ENCODE measurements around the gene SMAD7.

Gene SMAD7

GRCh38 chr18:48930926-48931325 lies 19.8 kb downstream of the SMAD7 start:
- no peaks in the 10 kb centered on the region for H3K27me3 ChIP-seq (ENCODE audit: control insufficient read depth in 2 of 2, insufficient read depth in 2 of 2, low read length in 2 of 2)
- H3K27ac ChIP-seq (ENCODE audit: low read depth in 2 of 2, low read length in 2 of 2), result peak overlapping the region; percentile 82 to 92

GRCh38 chr18:48929941-48930713 lies 20.6 kb downstream of the SMAD7 start:
- Histone ChIP-seq H3K27me3 (ENCODE audit: control insufficient read depth in 2 of 2, insufficient read depth in 2 of 2, low read length in 2 of 2) (no peaks in the 10 kb centered on the region), H3K9me3 (ENCODE audit: control insufficient read depth in 2 of 2, low read length in 2 of 2) (no peaks in the 10 kb centered on the region), H3K4me1 (ENCODE audit: control insufficient read depth in 2 of 2, insufficient read depth in 2 of 2, low read length in 2 of 2) (peaks cover 89 to 96% of the 10 kb centered on the region in 2 donors), H3K27ac (ENCODE audit: low read depth in 2 of 2, low read length in 2 of 2) (peak overlapping the region; percentile 82 to 92), H3K9ac (ENCODE audit: low read depth in 1 of 2, low read length in 2 of 2) (peak overlapping the region in 1 of 2 donors; percentile 62), H3K4me3 (ENCODE audit: low read length in 2 of 2) (peak overlapping the region; percentile 49 to 52), H3K36me3 (ENCODE audit: control insufficient read depth in 2 of 2, insufficient read depth in 2 of 2, low read length in 2 of 2) (peaks cover 2% of the 10 kb centered on the region in 2 donors)

More at GRCh38 chr18:48930926-48931325, 19.8 kb downstream of the SMAD7 start:
- Histone ChIP-seq H3K4me3 (ENCODE audit: low read length in 2 of 2) (peak overlapping the region; percentile 49 to 52), H3K9me3 (ENCODE audit: control insufficient read depth in 2 of 2, low read length in 2 of 2) (no peaks in the 10 kb centered on the region), H3K9ac (ENCODE audit: low read depth in 1 of 2, low read length in 2 of 2) (peak overlapping the region; percentile 32 to 60), H3K4me1 (ENCODE audit: control insufficient read depth in 2 of 2, insufficient read depth in 2 of 2, low read length in 2 of 2) (peaks cover 93 to 99% of the 10 kb centered on the region in 2 donors), H3K36me3 (ENCODE audit: control insufficient read depth in 2 of 2, insufficient read depth in 2 of 2, low read length in 2 of 2) (peaks cover 2 to 7% of the 10 kb centered on the region in 2 donors)

GRCh38 chr18:48929212-48929612 lies 21.6 kb downstream of the SMAD7 start:
- no peaks in the 10 kb centered on the region for H3K9me3 ChIP-seq (ENCODE audit: control insufficient read depth in 2 of 2, low read length in 2 of 2)
- peak overlapping the region; percentile 52 to 58 for H3K4me3 ChIP-seq (ENCODE audit: low read length in 2 of 2)
- H3K9ac ChIP-seq (ENCODE audit: low read depth in 1 of 2, low read length in 2 of 2), result peak overlapping the region; percentile 58 to 62
- peaks cover 94 to 98% of the 10 kb centered on the region in 2 donors for H3K4me1 ChIP-seq (ENCODE audit: control insufficient read depth in 2 of 2, insufficient read depth in 2 of 2, low read length in 2 of 2)
- H3K27ac ChIP-seq (ENCODE audit: low read depth in 2 of 2, low read length in 2 of 2), result peak overlapping the region; percentile 82 to 92
- H3K36me3 ChIP-seq (ENCODE audit: control insufficient read depth in 2 of 2, insufficient read depth in 2 of 2, low read length in 2 of 2), result peaks cover 0 to 2% of the 10 kb centered on the region in 2 donors
- H3K27me3 ChIP-seq (ENCODE audit: control insufficient read depth in 2 of 2, insufficient read depth in 2 of 2, low read length in 2 of 2), result no peaks in the 10 kb centered on the region

- Histone ChIP-seq H3K4me1 (ENCODE audit: control insufficient read depth in 2 of 2, insufficient read depth in 2 of 2, low read length in 2 of 2) (peaks cover 91 to 96% of the 10 kb centered on the region in 2 donors), H3K9me3 (ENCODE audit: control insufficient read depth in 2 of 2, low read length in 2 of 2) (no peaks in the 10 kb centered on the region), H3K27me3 (ENCODE audit: control insufficient read depth in 2 of 2, insufficient read depth in 2 of 2, low read length in 2 of 2) (no peaks in the 10 kb centered on the region), H3K4me3 (ENCODE audit: low read length in 2 of 2) (peak overlapping the region; percentile 44 to 58), H3K36me3 (ENCODE audit: control insufficient read depth in 2 of 2, insufficient read depth in 2 of 2, low read length in 2 of 2) (peaks cover 0 to 2% of the 10 kb centered on the region in 2 donors), H3K9ac (ENCODE audit: low read depth in 1 of 2, low read length in 2 of 2) (peak overlapping the region; percentile 58 to 62), H3K27ac (ENCODE audit: low read depth in 2 of 2, low read length in 2 of 2) (peak overlapping the region; percentile 82 to 92)
Measured at GRCh38 chr18:48928787-48929186, 22.0 kb downstream of the SMAD7 start.

GRCh38 chr18:48927286-48928080 lies 23.3 kb downstream of the SMAD7 start:
- Histone ChIP-seq H3K4me3 (ENCODE audit: low read length in 2 of 2) (peak overlapping the region; percentile 0 to 37), H3K9ac (ENCODE audit: low read depth in 1 of 2, low read length in 2 of 2) (peak overlapping the region; percentile 34 to 52), H3K9me3 (ENCODE audit: control insufficient read depth in 2 of 2, low read length in 2 of 2) (no peaks in the 10 kb centered on the region), H3K27me3 (ENCODE audit: control insufficient read depth in 2 of 2, insufficient read depth in 2 of 2, low read length in 2 of 2) (no peaks in the 10 kb centered on the region), H3K36me3 (ENCODE audit: control insufficient read depth in 2 of 2, insufficient read depth in 2 of 2, low read length in 2 of 2) (peaks cover 0 to 2% of the 10 kb centered on the region in 2 donors), H3K4me1 (ENCODE audit: control insufficient read depth in 2 of 2, insufficient read depth in 2 of 2, low read length in 2 of 2) (peaks cover 90 to 96% of the 10 kb centered on the region in 2 donors), H3K27ac (ENCODE audit: low read depth in 2 of 2, low read length in 2 of 2) (peak overlapping the region; percentile 82 to 92)

GRCh38 chr18:48926420-48926857 lies 24.3 kb downstream of the SMAD7 start:
- peak overlapping the region in 1 of 2 donors; percentile 40 for H3K9ac ChIP-seq (ENCODE audit: low read depth in 1 of 2, low read length in 2 of 2)
- peaks cover 86 to 94% of the 10 kb centered on the region in 2 donors for H3K4me1 ChIP-seq (ENCODE audit: control insufficient read depth in 2 of 2, insufficient read depth in 2 of 2, low read length in 2 of 2)

GRCh38 chr18:48925491-48925780 lies 25.3 kb downstream of the SMAD7 start:
- Histone ChIP-seq H3K9me3 (ENCODE audit: control insufficient read depth in 2 of 2, low read length in 2 of 2) (no peaks in the 10 kb centered on the region), H3K36me3 (ENCODE audit: control insufficient read depth in 2 of 2, insufficient read depth in 2 of 2, low read length in 2 of 2) (peaks cover 12 to 14% of the 10 kb centered on the region in 2 donors), H3K27me3 (ENCODE audit: control insufficient read depth in 2 of 2, insufficient read depth in 2 of 2, low read length in 2 of 2) (no peaks in the 10 kb centered on the region), H3K4me1 (ENCODE audit: control insufficient read depth in 2 of 2, insufficient read depth in 2 of 2, low read length in 2 of 2) (peaks cover 79 to 84% of the 10 kb centered on the region in 2 donors), H3K27ac (ENCODE audit: low read depth in 2 of 2, low read length in 2 of 2) (peak overlapping the region; percentile 38 to 73), H3K4me3 (ENCODE audit: low read length in 2 of 2) (no peak overlapping the region), H3K9ac (ENCODE audit: low read depth in 1 of 2, low read length in 2 of 2) (peak overlapping the region in 1 of 2 donors; percentile 16)

More at GRCh38 chr18:48926420-48926857, 24.3 kb downstream of the SMAD7 start:
- Histone ChIP-seq H3K36me3 (ENCODE audit: control insufficient read depth in 2 of 2, insufficient read depth in 2 of 2, low read length in 2 of 2) (peaks cover 2 to 6% of the 10 kb centered on the region in 2 donors), H3K27me3 (ENCODE audit: control insufficient read depth in 2 of 2, insufficient read depth in 2 of 2, low read length in 2 of 2) (no peaks in the 10 kb centered on the region), H3K4me3 (ENCODE audit: low read length in 2 of 2) (peak overlapping the region in 1 of 2 donors; percentile 26), H3K27ac (ENCODE audit: low read depth in 2 of 2, low read length in 2 of 2) (peak overlapping the region; percentile 82 to 92), H3K9me3 (ENCODE audit: control insufficient read depth in 2 of 2, low read length in 2 of 2) (no peaks in the 10 kb centered on the region)

- H3K9me3 ChIP-seq (ENCODE audit: control insufficient read depth in 2 of 2, low read length in 2 of 2), result no peaks in the 10 kb centered on the region
- peaks cover 73 to 78% of the 10 kb centered on the region in 2 donors for H3K4me1 ChIP-seq (ENCODE audit: control insufficient read depth in 2 of 2, insufficient read depth in 2 of 2, low read length in 2 of 2)
- H3K27me3 ChIP-seq (ENCODE audit: control insufficient read depth in 2 of 2, insufficient read depth in 2 of 2, low read length in 2 of 2), result no peaks in the 10 kb centered on the region
- H3K27ac ChIP-seq (ENCODE audit: low read depth in 2 of 2, low read length in 2 of 2), result peak overlapping the region; percentile 38 to 73
- H3K9ac ChIP-seq (ENCODE audit: low read depth in 1 of 2, low read length in 2 of 2), result peak overlapping the region in 1 of 2 donors; percentile 16
- H3K4me3 ChIP-seq (ENCODE audit: low read length in 2 of 2), result peak overlapping the region in 1 of 2 donors; percentile 2
- peaks cover 16 to 18% of the 10 kb centered on the region in 2 donors for H3K36me3 ChIP-seq (ENCODE audit: control insufficient read depth in 2 of 2, insufficient read depth in 2 of 2, low read length in 2 of 2)
Measured at GRCh38 chr18:48924630-48925490, 25.9 kb downstream of the SMAD7 start.

GRCh38 chr18:48923746-48924629 lies 26.8 kb downstream of the SMAD7 start:
- H3K4me3 ChIP-seq (ENCODE audit: low read length in 2 of 2), result peak overlapping the region in 1 of 2 donors; percentile 41

More at GRCh38 chr18:48923746-48924629, 26.8 kb downstream of the SMAD7 start:
- peak overlapping the region; percentile 80 to 86 for H3K27ac ChIP-seq (ENCODE audit: low read depth in 2 of 2, low read length in 2 of 2)
- H3K9me3 ChIP-seq (ENCODE audit: control insufficient read depth in 2 of 2, low read length in 2 of 2), result no peaks in the 10 kb centered on the region
- H3K9ac ChIP-seq (ENCODE audit: low read depth in 1 of 2, low read length in 2 of 2), result peak overlapping the region in 1 of 2 donors; percentile 54
- H3K27me3 ChIP-seq (ENCODE audit: control insufficient read depth in 2 of 2, insufficient read depth in 2 of 2, low read length in 2 of 2), result no peaks in the 10 kb centered on the region
- peaks cover 23% of the 10 kb centered on the region in 2 donors for H3K36me3 ChIP-seq (ENCODE audit: control insufficient read depth in 2 of 2, insufficient read depth in 2 of 2, low read length in 2 of 2)
- peaks cover 64 to 69% of the 10 kb centered on the region in 2 donors for H3K4me1 ChIP-seq (ENCODE audit: control insufficient read depth in 2 of 2, insufficient read depth in 2 of 2, low read length in 2 of 2)
